Measurements from ENCODE around the gene SV2B.

Gene SV2B

DNA sequence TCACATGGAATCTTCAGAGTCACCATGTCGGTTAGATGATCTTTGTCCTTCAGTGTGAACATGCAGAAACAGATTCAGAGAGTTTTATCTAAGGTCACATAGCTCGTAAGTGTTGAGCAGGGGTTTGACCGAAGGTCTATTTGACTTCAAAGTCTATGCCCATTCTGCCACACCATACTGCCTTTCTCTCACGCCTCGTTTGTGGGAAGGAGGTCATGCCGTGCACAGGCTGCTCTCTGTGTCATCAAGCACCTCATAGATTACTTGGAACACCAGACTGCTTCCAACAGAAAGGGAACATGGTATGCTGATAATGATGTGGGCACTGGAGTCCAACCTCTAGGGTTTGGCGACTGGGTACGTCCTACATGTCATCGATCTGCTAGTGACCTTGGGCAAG is 128.8 kb downstream of the SV2B start:
- peak; percentile 67 for DNase-seq (ENCODE audit: low spot score)

- no peak for DNase-seq (ENCODE audit: low spot score)
Measured at GRCh38 chr15:91231703-91232102, 131.6 kb downstream of the SV2B start.

GRCh38 chr15:91234759-91235158 is 134.7 kb downstream of the SV2B start:
- no peak for DNase-seq (ENCODE audit: low spot score)

DNA sequence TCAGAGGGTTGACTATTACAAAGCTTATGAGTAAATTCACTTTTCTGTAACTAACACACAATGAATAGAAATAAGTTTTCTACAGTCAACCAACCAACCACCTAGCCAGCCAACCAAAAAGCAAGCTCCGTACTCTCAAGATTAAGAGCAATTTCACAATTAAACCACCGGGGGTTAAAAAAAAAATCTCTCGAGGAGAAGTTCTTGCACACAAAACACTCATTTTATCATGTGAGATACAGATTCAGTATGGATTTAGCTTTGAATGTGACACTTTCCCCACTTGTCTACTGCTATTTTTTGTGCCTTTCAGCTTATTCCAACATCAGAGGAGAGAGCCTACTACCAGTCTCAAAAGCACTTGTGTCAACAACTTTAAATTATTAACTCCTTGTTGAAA is 135.3 kb downstream of the SV2B start:
- DNase-seq (ENCODE audit: low spot score) = no peak

- DNase-seq (ENCODE audit: low spot score) = no peak
Measured at GRCh38 chr15:91237445-91237844, 137.4 kb downstream of the SV2B start.

GRCh38 chr15:91238644-91239425 is 138.8 kb downstream of the SV2B start:
- DNase-seq (ENCODE audit: low spot score) = peak; percentile 54

- DNase-seq (ENCODE audit: low spot score) = no peak
Measured at GRCh38 chr15:91243826-91244225, 143.8 kb downstream of the SV2B start.

- DNase-seq (ENCODE audit: low spot score) = peak; percentile 47
Measured at GRCh38 chr15:91244919-91245318, 144.9 kb downstream of the SV2B start.

GRCh38 chr15:91246998-91247397 is 146.9 kb downstream of the SV2B start:
- no peak for DNase-seq (ENCODE audit: low spot score)

DNA sequence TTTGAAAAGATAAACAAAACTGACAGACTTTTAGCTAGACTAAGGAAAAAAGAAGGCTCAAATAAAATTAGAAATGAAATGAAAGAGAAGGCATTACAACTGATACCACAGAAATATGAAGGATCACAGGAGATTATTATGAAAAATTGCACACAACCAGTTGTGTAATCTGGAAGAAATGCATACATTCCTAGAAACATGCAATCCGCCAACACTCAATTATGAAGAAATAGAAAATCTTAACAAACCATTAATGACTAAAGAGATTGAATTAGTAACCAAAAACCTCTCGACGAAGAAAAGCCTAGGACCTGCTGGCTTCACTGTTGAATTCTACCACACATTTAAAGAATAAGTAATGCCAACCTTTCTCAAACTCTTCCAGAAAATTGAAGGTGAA is 149.5 kb downstream of the SV2B start:
- DNase-seq (ENCODE audit: low spot score) = no peak

DNA sequence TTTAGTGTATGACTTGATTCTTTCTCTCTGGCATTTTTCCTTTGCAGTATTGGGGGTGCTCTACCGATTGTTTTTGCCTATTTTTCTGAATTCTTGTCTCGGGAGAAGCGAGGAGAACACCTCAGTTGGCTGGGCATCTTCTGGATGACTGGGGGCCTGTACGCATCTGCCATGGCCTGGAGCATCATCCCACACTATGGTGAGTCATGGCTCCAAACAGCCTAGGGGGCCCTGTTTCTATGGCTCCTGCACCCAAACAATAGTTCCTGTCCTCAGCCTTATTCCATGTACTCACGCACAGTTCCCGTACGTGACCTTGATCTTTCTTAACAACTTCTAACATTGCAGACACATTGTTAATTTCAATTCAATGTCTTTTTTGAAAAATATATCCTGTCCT is 152.3 kb downstream of the SV2B start:
- DNase-seq (ENCODE audit: low spot score) = no peak

DNA sequence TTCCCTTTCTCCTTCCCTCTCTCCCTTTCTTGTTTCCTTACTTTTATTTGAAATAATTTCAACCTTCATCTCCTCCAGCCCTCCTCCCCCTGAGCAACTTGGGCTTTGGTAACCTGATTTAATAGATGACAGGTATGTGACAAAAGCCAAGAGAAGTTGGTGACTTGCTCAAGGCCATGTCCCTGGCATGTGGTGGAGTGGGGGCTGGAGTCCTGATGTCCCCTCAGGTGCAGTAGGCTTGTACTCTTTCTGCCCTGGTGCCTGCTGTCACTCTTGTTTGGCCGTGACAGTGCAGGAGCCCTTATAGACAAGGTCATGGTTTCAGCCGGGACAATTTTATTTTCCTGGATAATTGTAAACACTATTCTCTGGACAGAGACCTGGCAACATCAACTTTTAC is 152.7 kb downstream of the SV2B start:
- DNase-seq (ENCODE audit: low spot score) = no peak

GRCh38 chr15:91253605-91254004 is 153.5 kb downstream of the SV2B start:
- no peak for DNase-seq (ENCODE audit: low spot score)

DNA sequence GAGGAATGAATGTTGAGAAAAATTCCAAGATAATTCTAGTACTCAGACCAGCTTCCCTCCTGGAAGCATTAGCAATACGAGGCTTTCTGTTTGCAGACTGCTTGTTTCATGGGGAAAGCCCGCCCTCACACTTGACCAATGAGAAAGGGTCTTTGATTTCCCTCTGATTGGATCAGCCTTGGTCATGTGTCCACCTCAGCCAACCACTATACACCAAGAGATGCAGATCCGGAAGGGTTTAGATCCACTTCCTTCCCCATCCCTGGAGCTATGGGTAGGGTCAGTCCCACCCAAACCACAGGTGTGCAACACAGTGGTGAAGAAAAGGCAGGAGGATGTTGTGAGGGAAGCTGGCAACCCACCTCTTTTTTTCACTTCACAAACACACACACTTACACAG is 154.7 kb downstream of the SV2B start:
- DNase-seq (ENCODE audit: low spot score) = no peak

- no peak for DNase-seq (ENCODE audit: low spot score)
Measured at GRCh38 chr15:91255670-91256192, 155.7 kb downstream of the SV2B start.

- no peak for DNase-seq (ENCODE audit: low spot score)
Measured at GRCh38 chr15:91257746-91258414, 157.8 kb downstream of the SV2B start.

GRCh38 chr15:91258415-91258759 is 158.3 kb downstream of the SV2B start:
- DNase-seq (ENCODE audit: low spot score) = peak; percentile 41

GRCh38 chr15:91259077-91259476 is 159.0 kb downstream of the SV2B start:
- DNase-seq (ENCODE audit: low spot score) = no peak

- no peak for DNase-seq (ENCODE audit: low spot score)
Measured at GRCh38 chr15:91261345-91261744, 161.3 kb downstream of the SV2B start.

DNA sequence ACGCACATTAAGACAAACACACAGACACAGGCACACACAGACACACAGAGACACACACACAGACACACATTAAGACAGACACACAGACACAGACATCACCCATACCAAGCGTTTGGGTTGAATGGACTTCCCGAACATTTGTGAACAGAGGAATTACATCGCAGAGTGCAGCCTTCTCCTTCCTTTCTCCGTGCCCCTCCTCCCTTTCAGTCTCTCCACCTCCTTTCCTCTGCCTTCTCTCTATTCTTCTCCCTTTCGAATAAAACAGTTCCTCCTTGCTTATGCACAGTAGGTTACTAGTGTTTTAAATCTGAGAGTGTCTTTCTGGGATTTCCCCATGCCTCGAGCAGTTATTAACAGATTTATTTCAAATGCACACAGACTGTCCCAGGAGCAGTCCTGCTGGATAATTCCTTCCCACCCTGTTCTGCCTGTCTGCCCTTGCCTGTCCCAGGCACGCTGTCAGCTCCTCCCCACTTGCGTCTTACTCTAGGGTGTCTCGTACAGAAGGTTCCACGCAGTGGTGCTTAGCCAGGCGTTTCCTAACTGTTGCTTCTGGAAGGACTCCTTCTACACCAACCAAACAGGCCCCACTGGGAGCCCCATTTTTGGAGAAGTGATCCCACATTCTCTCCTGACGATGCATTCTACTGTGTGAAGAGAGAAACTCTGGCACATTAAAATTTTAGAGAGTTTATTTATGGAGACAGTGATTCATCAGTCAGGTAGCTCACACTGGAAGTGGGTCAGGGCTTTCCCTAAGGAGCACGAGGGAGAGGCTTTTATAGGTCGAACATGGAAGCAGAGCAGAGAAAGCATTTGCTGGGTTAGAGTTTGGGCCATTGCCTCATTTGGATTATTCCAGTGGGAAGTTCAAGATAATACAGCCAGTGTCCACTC is 163.8 kb downstream of the SV2B start:
- DNase-seq (ENCODE audit: low spot score) = peak; percentile 58

GRCh38 chr15:91264651-91265351 is 164.7 kb downstream of the SV2B start:
- no peak for DNase-seq (ENCODE audit: low spot score)

DNA sequence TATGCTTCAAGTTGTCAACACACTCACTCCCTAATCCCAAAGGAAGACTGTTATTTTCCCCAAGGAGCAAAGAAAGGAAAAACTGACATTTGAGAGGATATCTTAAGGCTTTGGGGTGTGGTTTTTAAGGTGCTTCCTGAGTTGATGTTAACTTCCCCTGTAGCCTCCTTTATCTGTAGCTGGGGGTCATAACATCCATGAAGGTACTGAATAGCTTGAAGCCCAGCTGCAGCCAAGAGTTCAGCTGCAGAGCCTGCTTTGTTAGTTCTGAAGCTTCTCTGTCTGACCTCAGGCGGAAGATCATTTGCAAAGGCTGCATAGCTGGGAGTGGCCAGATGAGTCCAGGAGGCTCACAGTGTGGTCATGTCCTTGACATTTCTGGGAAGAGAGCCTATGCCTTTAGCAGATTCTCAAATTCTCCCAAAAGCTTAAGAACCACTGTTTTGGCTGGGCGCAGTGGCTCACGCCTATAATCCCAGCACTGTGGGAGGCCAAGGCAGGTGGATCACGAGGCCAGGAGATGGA is 165.4 kb downstream of the SV2B start:
- no peak for DNase-seq (ENCODE audit: low spot score)

Data from cerebellar cortex (tissue), 1 donor.